GM21619 (cell line): Measurements from ENCODE around the gene RPL18A.
"Not testable (repeated sequence)": the region's sequence is repeated elsewhere in the genome, so short reads cannot be mapped to it uniquely, and the experiment has no call there.

Experiments used
- ATAC-seq: cut with Tn5 transposase; IDR thresholded peaks from one replicate; pipeline ENCODE4 v1.9.1; 2021; ENCODE audit not compliant: unreplicated experiment

RPL18A gene

GRCh38 chr19:17866312-17866963, 6.7 kb downstream of the RPL18A start:
- ATAC-seq, result no peak

DNA sequence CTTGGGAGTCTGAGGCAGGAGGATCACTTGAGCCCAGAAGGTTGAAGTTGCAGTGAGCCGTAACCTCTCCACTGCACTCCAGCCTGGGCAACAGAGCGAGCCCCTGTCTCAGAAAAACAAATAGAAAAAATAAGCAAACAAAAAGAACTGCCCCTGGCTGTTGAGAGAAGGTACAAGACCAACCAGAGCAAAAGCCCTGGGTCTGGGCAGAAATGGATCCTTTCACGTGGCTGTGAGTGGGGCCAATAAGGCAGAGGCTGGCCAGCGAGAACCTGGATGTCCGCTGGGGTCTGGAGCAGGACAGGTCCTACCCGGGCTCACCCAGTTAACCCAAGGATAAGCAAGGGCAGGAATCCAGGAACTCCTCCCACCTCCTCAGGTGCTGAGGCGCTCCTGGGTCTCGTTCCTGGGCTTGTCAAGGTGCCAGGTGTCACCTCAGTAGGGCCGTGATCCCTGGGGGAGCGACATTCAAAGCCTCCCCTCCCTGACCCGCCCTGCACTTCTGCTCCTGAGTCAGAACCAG, 7.3 kb downstream of the RPL18A start:
- ATAC-seq, result no peak

DNA sequence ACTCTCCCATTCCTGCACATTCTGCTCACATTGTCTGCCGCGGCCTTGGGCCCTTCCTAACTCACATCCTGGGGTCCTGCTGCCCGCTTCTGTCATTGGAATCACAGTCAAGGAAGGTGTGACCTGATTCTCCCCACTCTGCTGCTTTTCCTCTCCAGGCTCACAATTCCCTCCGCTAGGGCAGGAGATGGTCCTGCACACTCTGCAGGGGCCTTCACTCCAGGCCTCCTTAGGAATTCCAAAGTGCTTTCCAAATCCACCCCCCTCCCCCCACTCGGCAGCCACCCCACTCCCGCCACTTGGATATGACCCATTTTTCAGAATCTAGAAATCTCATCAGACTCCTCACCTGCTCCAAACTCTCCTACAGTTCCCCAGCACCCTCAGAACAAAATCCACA, 9.0 kb downstream of the RPL18A start:
- no peak for ATAC-seq

DNA sequence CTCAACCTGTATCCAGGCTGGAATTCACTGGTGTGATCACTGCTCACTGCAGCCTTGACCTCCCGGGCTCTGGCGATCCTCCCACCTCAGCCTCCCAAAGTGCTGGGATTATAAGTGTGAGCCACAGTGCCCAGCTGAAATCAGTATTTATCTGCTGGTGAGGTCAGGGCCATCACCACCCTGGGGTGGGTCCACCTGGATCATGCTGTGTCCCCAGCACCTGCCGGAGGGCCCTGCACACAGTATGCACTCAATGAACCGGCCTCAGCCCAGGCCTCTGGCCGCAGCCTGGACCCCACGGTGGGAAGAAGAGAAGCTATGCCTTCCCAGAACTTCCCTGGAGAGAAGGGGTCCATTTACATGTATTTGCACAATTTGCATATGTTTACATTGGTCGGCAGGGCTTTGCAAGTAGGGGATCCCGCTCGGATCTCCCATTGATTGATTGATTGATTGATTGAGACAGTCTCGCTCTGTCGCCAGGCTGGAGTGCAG, 9.5 kb downstream of the RPL18A start:
- no peak for ATAC-seq

GRCh38 chr19:17871032-17871877, 11.5 kb downstream of the RPL18A start:
- ATAC-seq, result no peak

GRCh38 chr19:17871878-17872250, 12.2 kb downstream of the RPL18A start, which contains the start of gene SLC5A5:
Gene SLC5A5 (plus strand): TSS chr19:17871945. CDS start chr19:17872320, 375 bp downstream.
- ATAC-seq, result no peak

DNA sequence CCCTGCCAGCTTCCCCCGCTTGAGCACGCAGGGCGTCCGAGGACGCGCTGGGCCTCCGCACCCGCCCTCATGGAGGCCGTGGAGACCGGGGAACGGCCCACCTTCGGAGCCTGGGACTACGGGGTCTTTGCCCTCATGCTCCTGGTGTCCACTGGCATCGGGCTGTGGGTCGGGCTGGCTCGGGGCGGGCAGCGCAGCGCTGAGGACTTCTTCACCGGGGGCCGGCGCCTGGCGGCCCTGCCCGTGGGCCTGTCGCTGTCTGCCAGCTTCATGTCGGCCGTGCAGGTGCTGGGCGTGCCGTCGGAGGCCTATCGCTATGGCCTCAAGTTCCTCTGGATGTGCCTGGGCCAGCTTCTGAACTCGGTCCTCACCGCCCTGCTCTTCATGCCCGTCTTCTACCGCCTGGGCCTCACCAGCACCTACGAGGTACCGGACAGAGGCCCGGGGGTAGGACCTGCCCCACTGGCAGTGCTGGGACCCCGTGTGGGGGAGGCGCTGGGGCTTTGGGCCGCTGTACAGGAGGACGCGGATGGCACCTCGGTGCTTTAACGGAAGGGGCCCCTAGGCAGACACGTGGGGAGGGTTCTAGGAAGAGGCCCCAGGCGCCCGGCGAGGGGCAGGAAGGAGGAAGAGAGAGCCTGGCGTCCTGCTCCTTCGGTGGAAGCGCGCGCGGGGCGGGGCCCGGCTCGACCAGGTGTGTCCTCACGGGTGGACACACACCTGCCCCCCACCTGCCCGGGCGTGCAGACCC, 12.7 kb downstream of the RPL18A start:
- no peak for ATAC-seq

DNA sequence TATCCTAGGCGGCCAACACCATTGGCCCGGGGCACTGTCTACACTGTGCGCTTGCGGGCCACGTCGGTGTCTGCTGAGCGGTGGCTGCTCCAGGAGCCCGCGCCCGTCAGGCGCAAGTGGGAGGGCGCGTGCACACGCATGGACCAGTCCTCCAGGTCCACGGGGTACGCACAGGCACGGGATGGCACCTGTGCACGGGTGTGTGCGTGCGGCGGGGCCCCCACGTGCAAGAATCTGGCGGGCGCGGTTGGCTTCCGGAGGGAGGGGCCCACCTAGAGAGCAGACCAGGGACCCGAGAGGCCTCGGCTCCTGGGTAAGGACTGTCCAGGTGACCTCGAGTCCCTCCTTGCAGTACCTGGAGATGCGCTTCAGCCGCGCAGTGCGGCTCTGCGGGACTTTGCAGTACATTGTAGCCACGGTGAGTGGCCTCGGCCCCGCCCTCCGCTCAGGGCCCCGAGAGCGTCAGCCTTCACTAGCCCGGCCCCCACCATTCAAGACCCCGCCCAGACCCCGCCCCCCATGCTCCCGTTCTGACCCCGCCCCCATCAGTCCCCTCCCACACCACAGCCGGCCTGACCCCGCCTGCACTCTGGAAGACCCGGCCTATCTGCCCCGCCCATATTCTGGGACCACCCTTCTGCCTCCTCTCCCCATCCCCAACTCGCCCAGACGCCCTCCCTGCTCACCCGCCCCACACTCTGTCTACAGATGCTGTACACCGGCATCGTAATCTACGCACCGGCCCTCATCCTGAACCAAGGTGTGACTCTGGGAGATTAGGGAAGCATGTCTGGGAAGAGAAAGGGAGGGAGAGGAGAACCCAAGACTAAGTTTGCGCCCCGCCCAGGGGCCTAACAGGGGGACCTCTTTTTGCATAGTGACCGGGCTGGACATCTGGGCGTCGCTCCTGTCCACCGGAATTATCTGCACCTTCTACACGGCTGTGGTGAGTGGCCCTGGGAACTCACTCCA, 14.4 kb downstream of the RPL18A start:
- no peak for ATAC-seq

- no peak for ATAC-seq
Measured at GRCh38 chr19:17874758-17875135, 15.0 kb downstream of the RPL18A start.

- ATAC-seq, result no peak
Measured at GRCh38 chr19:17877696-17878095, 18.0 kb downstream of the RPL18A start.

GRCh38 chr19:17879466-17879865, 19.8 kb downstream of the RPL18A start:
- no peak for ATAC-seq

- ATAC-seq, result no peak
Measured at GRCh38 chr19:17881701-17882100, 22.0 kb downstream of the RPL18A start.

GRCh38 chr19:17883627-17884410, 24.1 kb downstream of the RPL18A start:
- no peak for ATAC-seq

DNA sequence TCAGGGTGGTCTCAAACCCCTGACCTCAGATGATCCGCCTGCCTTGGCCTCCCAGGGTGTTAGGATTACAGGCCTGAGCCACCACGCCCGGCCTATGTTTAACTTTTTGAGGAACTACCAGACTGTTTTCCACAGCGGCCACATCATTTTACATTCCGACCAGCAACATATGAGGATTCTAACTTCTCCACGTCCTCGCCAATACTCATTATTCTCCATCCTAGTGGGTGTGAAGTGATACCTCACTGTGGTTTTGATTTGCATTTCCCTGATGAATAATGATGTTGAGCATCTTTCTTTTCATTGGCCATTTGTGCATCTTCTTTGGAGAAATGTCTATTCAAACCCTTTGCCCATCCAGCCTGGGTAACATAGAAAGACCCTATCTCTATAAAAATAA, 26.8 kb downstream of the RPL18A start:
- no peak for ATAC-seq

- not testable (repeated sequence) for ATAC-seq
Measured at GRCh38 chr19:17887221-17887620, 27.5 kb downstream of the RPL18A start.

DNA sequence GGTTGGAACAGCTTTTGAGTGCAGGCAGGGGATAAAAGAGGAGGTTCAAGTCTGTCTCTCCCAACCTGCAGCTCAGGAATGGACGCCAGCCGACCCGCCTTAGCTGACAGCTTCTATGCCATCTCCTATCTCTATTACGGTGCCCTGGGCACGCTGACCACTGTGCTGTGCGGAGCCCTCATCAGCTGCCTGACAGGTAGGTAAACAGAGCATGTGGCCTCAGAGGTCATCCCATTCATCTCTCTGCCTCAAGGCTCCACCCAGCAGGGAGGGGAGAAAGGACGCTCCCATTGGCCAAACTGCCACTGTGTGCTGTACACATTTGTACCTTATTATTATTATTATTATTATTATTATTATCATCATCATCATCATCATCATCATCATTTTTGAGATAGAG, 28.6 kb downstream of the RPL18A start:
- ATAC-seq, result no peak

- no peak for ATAC-seq
Measured at GRCh38 chr19:17889609-17890214, 30.0 kb downstream of the RPL18A start.

- ATAC-seq, result no peak
Measured at GRCh38 chr19:17893766-17894165, 34.1 kb downstream of the RPL18A start.

DNA sequence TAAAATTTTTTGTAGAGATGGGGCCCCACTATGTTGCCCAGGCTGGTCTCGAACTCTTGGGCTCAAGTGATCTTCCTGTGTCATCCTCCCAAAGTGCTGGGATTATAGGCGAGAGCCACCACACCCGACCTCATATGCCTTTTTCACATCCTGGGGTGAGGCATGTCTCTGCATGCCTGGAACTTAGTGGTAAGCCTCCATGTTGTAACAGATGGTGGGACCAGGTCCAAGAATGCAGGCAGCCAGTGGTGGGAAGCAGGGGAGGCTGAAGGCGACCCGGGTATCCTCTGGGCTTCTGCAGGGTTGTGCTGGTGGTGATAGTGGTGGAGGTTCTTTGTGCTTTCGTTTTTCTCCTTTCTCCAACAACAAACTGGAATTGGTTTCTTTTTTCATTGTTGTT, 43.0 kb downstream of the RPL18A start:
- ATAC-seq, result no peak
